ENCODE measurements around the gene CCDC88B. TPM values are rescaled to one million over a fixed set of nuclear protein-coding genes. Genes with fewer than 3 reads are reported as not detected.

The CCDC88B gene
- total and polyA plus RNA-seq, 9 of the 15 experiments (the other 6 are each of a cell fraction or from before 2014, with no cell fraction given): 0.13 to 18.1 (median 7.9) TPM

- TF ChIP-seq ZNF436 (CRISPR knock-in tag; IDR thresholded peaks at IDR 0.05): no peak
- TF ChIP-seq SMC3 (conservative IDR thresholded peaks at IDR 0.05; ENCODE audit: insufficient read depth, low read depth, low read length): peak; percentile 59
- TF ChIP-seq ZKSCAN3 (CRISPR knock-in tag; IDR thresholded peaks at IDR 0.05): no peak
- TF ChIP-seq AFF1 (IDR thresholded peaks at IDR 0.05; ENCODE audit: low read depth in 1 of 2, partially characterized antibody in 2 of 2): peak in 1 of 2 experiments; percentile 43
- TF ChIP-seq RERE (CRISPR knock-in tag; IDR thresholded peaks at IDR 0.05; ENCODE audit: borderline replicate concordance): no peak
- TF ChIP-seq ZNF174 (CRISPR knock-in tag; IDR thresholded peaks at IDR 0.05): no peak
- no peak for TF ChIP-seq CCNT2 (IDR thresholded peaks at IDR 0.05; ENCODE audit: borderline replicate concordance, extremely low read depth, insufficient read length, low read depth, low read length)
- no peak for TF ChIP-seq ARID3A (IDR thresholded peaks at IDR 0.05; ENCODE audit: borderline replicate concordance, low read depth, low read length)
- no peak for TF ChIP-seq ZHX1 (conservative IDR thresholded peaks at IDR 0.05; ENCODE audit: low read length)
- no peak for TF ChIP-seq HNRNPL (IDR thresholded peaks at IDR 0.05; ENCODE audit: low read depth, low read length)
- 0 out of 2 replicates have a peak, but pooled peaks have one; percentile 26 for TF ChIP-seq MTA2 (IDR thresholded peaks at IDR 0.05; ENCODE audit: low read depth)
Measured at GRCh38 chr11:64356498-64357411, 16.8 kb downstream of the CCDC88B start (continued).
